Retina (tissue), 1 donor: ENCODE results near the gene MTHFD2.
"Not testable (repeated sequence)": the region's sequence is repeated elsewhere in the genome, so short reads cannot be mapped to it uniquely, and the experiment has no call there.

Source experiments
- DNase-seq: peaks from one replicate; pipeline ENCODE4 v3.0.0-alpha.2; 2016

MTHFD2 gene

GRCh38 chr2:74198461-74199274 is at the start of gene MTHFD2:
MTHFD2 (plus strand) TSS chr2:74198615; CDS start chr2:74198642, 27 bp downstream.
- DNase-seq, result peak; percentile 95

- DNase-seq, result no peak
Measured at GRCh38 chr2:74149247-74149525, 49.2 kb upstream of the MTHFD2 start.

GRCh38 chr2:74149570-74150319 is 48.7 kb upstream of the MTHFD2 start:
- DNase-seq, result no peak

GRCh38 chr2:74152954-74153353 is 45.5 kb upstream of the MTHFD2 start:
- no peak for DNase-seq

GRCh38 chr2:74155830-74156229 is 42.6 kb upstream of the MTHFD2 start:
- DNase-seq, result no peak

GRCh38 chr2:74162951-74163350 is 35.5 kb upstream of the MTHFD2 start:
- DNase-seq, result no peak

GRCh38 chr2:74164761-74165160 is 33.7 kb upstream of the MTHFD2 start:
- no peak for DNase-seq

GRCh38 chr2:74168739-74169138 is 29.7 kb upstream of the MTHFD2 start:
- DNase-seq, result no peak

- no peak for DNase-seq
Measured at GRCh38 chr2:74174909-74175308, 23.5 kb upstream of the MTHFD2 start.

GRCh38 chr2:74177696-74178095 is 20.7 kb upstream of the MTHFD2 start:
- no peak for DNase-seq

- peak; percentile 99 for DNase-seq
Measured at GRCh38 chr2:74178211-74179062, 20.0 kb upstream of the MTHFD2 start, which contains the start of gene MOB1A. MOB1A (minus strand) TSS chr2:74178879; CDS start chr2:74178674, 205 bp downstream.

- no peak for DNase-seq
Measured at GRCh38 chr2:74179063-74179865, 19.2 kb upstream of the MTHFD2 start.

- peak; percentile 55 for DNase-seq
Measured at GRCh38 chr2:74181739-74182138, 16.7 kb upstream of the MTHFD2 start.

- DNase-seq, result no peak
Measured at GRCh38 chr2:74183878-74184277, 14.5 kb upstream of the MTHFD2 start.

- DNase-seq, result no peak
Measured at GRCh38 chr2:74186038-74186437, 12.4 kb upstream of the MTHFD2 start.

GRCh38 chr2:74186706-74187105 is 11.7 kb upstream of the MTHFD2 start:
- DNase-seq, result not testable (repeated sequence)

GRCh38 chr2:74188018-74188601 is 10.3 kb upstream of the MTHFD2 start:
- no peak for DNase-seq

- DNase-seq, result no peak
Measured at GRCh38 chr2:74188696-74189095, 9.7 kb upstream of the MTHFD2 start.

GRCh38 chr2:74191596-74192380 is 6.6 kb upstream of the MTHFD2 start:
- DNase-seq, result no peak

GRCh38 chr2:74194799-74195198 is 3.6 kb upstream of the MTHFD2 start:
- no peak for DNase-seq

GRCh38 chr2:74197049-74197448 is 1.4 kb upstream of the MTHFD2 start:
- no peak for DNase-seq
